ENCODE results near the gene MAN2B2.

The MAN2B2 gene

GRCh38 chr4:6538575-6538974, 36.4 kb upstream of the MAN2B2 start:
- Histone ChIP-seq H3K4me3 (ENCODE audit: low read length) (no peak overlapping the region), H3K9me2 (replicated peaks; ENCODE audit: insufficient read depth, low read length) (no peaks in the 10 kb centered on the region), H2AFZ (ENCODE audit: low read length) (no peak overlapping the region), H3K4me2 (ENCODE audit: low read depth, low read length) (no peak overlapping the region), H4K20me1 (ENCODE audit: insufficient read depth, low read length) (no peaks in the 10 kb centered on the region), H3F3A (ENCODE audit: insufficient read depth, low read length) (no peaks in the 10 kb centered on the region), H3K27me3 (replicated peaks; ENCODE audit: insufficient read depth, low read length) (peaks cover 80% of the 10 kb centered on the region), H3K36me3 (replicated peaks; ENCODE audit: insufficient read depth, low read length) (no peaks in the 10 kb centered on the region), H3K9me3 (replicated peaks; ENCODE audit: insufficient read depth, low read length) (no peaks in the 10 kb centered on the region), H3K27ac (ENCODE audit: low read length) (no peak overlapping the region), H3K9ac (ENCODE audit: low read length) (no peak overlapping the region), H3K4me1 (ENCODE audit: low read length) (no peaks in the 10 kb centered on the region), H3K79me2 (ENCODE audit: low read length) (no peaks in the 10 kb centered on the region)
- DNase-seq, result no peak
- no peak for TF ChIP-seq EZH2phosphoT487 (IDR thresholded peaks at IDR 0.05; ENCODE audit: low read length)
- no peak for TF ChIP-seq CTCF (IDR thresholded peaks at IDR 0.05; ENCODE audit: low read length)

- H3K9me2 ChIP-seq (replicated peaks; ENCODE audit: insufficient read depth, low read length), result no peaks in the 10 kb centered on the region
- DNase-seq, result no peak
- no peak overlapping the region for H3K4me2 ChIP-seq (ENCODE audit: low read depth, low read length)
- H3F3A ChIP-seq (ENCODE audit: insufficient read depth, low read length), result no peaks in the 10 kb centered on the region
- no peaks in the 10 kb centered on the region for H3K79me2 ChIP-seq (ENCODE audit: low read length)
- no peak overlapping the region for H3K27ac ChIP-seq (ENCODE audit: low read length)
- H3K4me3 ChIP-seq (ENCODE audit: low read length), result no peak overlapping the region
- no peaks in the 10 kb centered on the region for H4K20me1 ChIP-seq (ENCODE audit: insufficient read depth, low read length)
- no peaks in the 10 kb centered on the region for H3K36me3 ChIP-seq (replicated peaks; ENCODE audit: insufficient read depth, low read length)
- no peak for TF ChIP-seq EZH2 (optimal IDR thresholded peaks at IDR 0.05; ENCODE audit: low read depth, low read length)
- no peak for TF ChIP-seq EZH2phosphoT487 (IDR thresholded peaks at IDR 0.05; ENCODE audit: low read length)
- TF ChIP-seq CTCF (IDR thresholded peaks at IDR 0.05; ENCODE audit: low read length), result no peak
- H3K9me3 ChIP-seq (replicated peaks; ENCODE audit: insufficient read depth, low read length), result no peaks in the 10 kb centered on the region
- H2AFZ ChIP-seq (ENCODE audit: low read length), result no peak overlapping the region
- no peaks in the 10 kb centered on the region for H3K4me1 ChIP-seq (ENCODE audit: low read length)
- H3K27me3 ChIP-seq (replicated peaks; ENCODE audit: insufficient read depth, low read length), result peaks cover 82% of the 10 kb centered on the region
- no peak overlapping the region for H3K9ac ChIP-seq (ENCODE audit: low read length)
Measured at GRCh38 chr4:6539009-6539764, 35.8 kb upstream of the MAN2B2 start.

GRCh38 chr4:6540879-6541278, 34.1 kb upstream of the MAN2B2 start:
- no peak for DNase-seq
- no peaks in the 10 kb centered on the region for H3F3A ChIP-seq (ENCODE audit: insufficient read depth, low read length)
- H3K36me3 ChIP-seq (replicated peaks; ENCODE audit: insufficient read depth, low read length), result no peaks in the 10 kb centered on the region

More at GRCh38 chr4:6540879-6541278, 34.1 kb upstream of the MAN2B2 start:
- no peak overlapping the region for H3K9ac ChIP-seq (ENCODE audit: low read length)
- H3K79me2 ChIP-seq (ENCODE audit: low read length), result no peaks in the 10 kb centered on the region
- no peak overlapping the region for H3K4me3 ChIP-seq (ENCODE audit: low read length)
- TF ChIP-seq CTCF (IDR thresholded peaks at IDR 0.05; ENCODE audit: low read length) (no peak), EZH2 (optimal IDR thresholded peaks at IDR 0.05; ENCODE audit: low read depth, low read length) (no peak), EZH2phosphoT487 (IDR thresholded peaks at IDR 0.05; ENCODE audit: low read length) (no peak)
- H2AFZ ChIP-seq (ENCODE audit: low read length), result no peak overlapping the region
- H3K27ac ChIP-seq (ENCODE audit: low read length), result no peak overlapping the region
- H3K4me2 ChIP-seq (ENCODE audit: low read depth, low read length), result no peak overlapping the region
- no peaks in the 10 kb centered on the region for H3K9me3 ChIP-seq (replicated peaks; ENCODE audit: insufficient read depth, low read length)
- H3K4me1 ChIP-seq (ENCODE audit: low read length), result no peaks in the 10 kb centered on the region
- no peaks in the 10 kb centered on the region for H4K20me1 ChIP-seq (ENCODE audit: insufficient read depth, low read length)
- peaks cover 81% of the 10 kb centered on the region for H3K27me3 ChIP-seq (replicated peaks; ENCODE audit: insufficient read depth, low read length)
- H3K9me2 ChIP-seq (replicated peaks; ENCODE audit: insufficient read depth, low read length), result no peaks in the 10 kb centered on the region

All from MM.1S (cell line).